Liver (tissue), 9 donors: ENCODE measurements around the gene SLC25A45. TPM values are rescaled to one million over a fixed set of nuclear protein-coding genes. Genes with fewer than 3 reads are reported as not detected.

ENCODE experiments used
- DNase-seq: peaks from one replicate; pipeline ENCODE4 v3.0.0-alpha.2; 2017; ENCODE audit warnings: low spot score
- H3K27ac ChIP-seq, 2 donors: one replicate each; pipeline ENCODE4 v1.7.0; 2013; ENCODE audit warnings: inconsistent platforms in 2 of 2, low read length in 2 of 2, control low read depth in 1 of 2, low read depth in 1 of 2, mild to moderate bottlenecking in 1 of 2
- H3K27me3 ChIP-seq, 4 donors: one replicate each; pipeline versions ENCODE4 v1.6.1 to v1.7.0; 2013; ENCODE audit warnings: low read length in 3 of 4, inconsistent platforms in 1 of 4, mild to moderate bottlenecking in 1 of 4, moderate library complexity in 1 of 4; ENCODE audit not compliant: control insufficient read depth in 4 of 4, insufficient read depth in 4 of 4
- H3K36me3 ChIP-seq, 4 donors: one replicate each; pipeline versions ENCODE4 v1.6.1 to v1.7.0; 2013; ENCODE audit warnings: low read length in 3 of 4, mild to moderate bottlenecking in 3 of 4, low read depth in 1 of 4, moderate library complexity in 1 of 4; ENCODE audit not compliant: control insufficient read depth in 4 of 4, insufficient read depth in 3 of 4
- H3K4me1 ChIP-seq, 4 donors: one replicate each; pipeline versions ENCODE4 v1.6.1 to v1.7.0; 2013; ENCODE audit warnings: low read length in 3 of 4, mild to moderate bottlenecking in 3 of 4, moderate library complexity in 1 of 4; ENCODE audit not compliant: control insufficient read depth in 4 of 4, insufficient read depth in 4 of 4
- H3K4me3 ChIP-seq, 3 donors: one replicate each; pipeline versions ENCODE4 v1.6.1 to v1.7.0; 2013; ENCODE audit warnings: low read length in 3 of 3, control low read depth in 1 of 3, low read depth in 1 of 3, mild to moderate bottlenecking in 1 of 3
- H3K9ac ChIP-seq, 2 donors: one replicate each; pipeline ENCODE4 v1.7.0; 2013; ENCODE audit warnings: low read length in 2 of 2, mild to moderate bottlenecking in 2 of 2, moderate library complexity in 2 of 2, control low read depth in 1 of 2, low read depth in 1 of 2
- H3K9me3 ChIP-seq, 4 donors: one replicate each; pipeline versions ENCODE4 v1.6.1 to v1.7.0; 2013; ENCODE audit warnings: low read length in 3 of 4; ENCODE audit not compliant: control insufficient read depth in 4 of 4
- ATF3 ChIP-seq: IDR thresholded peaks from 2 replicates; pipeline ENCODE4 v1.6.1; 2016; ENCODE audit warnings: antibody characterized with exemption
- EGR1 ChIP-seq, 2 donors: IDR thresholded peaks; 2 replicates each; pipeline ENCODE4 v1.6.1; 2016 to 2018; ENCODE audit warnings: antibody characterized with exemption in 2 of 2, low read depth in 2 of 2
- FOXA1 ChIP-seq: IDR thresholded peaks from 2 replicates; pipeline ENCODE4 v1.6.1; 2016; ENCODE audit warnings: antibody characterized with exemption
- FOXA2 ChIP-seq: IDR thresholded peaks from 2 replicates; pipeline ENCODE4 v1.6.1; 2016; ENCODE audit warnings: antibody characterized with exemption
- GABPA ChIP-seq, 2 donors: IDR thresholded peaks in 1 of 2; conservative IDR thresholded peaks in 1 of 2; 2 replicates each; pipeline ENCODE4 v1.6.1; 2016; ENCODE audit warnings: antibody characterized with exemption in 2 of 2, mild to moderate bottlenecking in 1 of 2, moderate library complexity in 1 of 2
- HNF4A ChIP-seq, 2 donors: conservative IDR thresholded peaks; 2 replicates each; pipeline ENCODE4 v1.6.1; 2016; ENCODE audit warnings: antibody characterized with exemption in 2 of 2, mild to moderate bottlenecking in 2 of 2
- HNF4G ChIP-seq: IDR thresholded peaks from 2 replicates; pipeline ENCODE4 v1.6.1; 2016; ENCODE audit warnings: antibody characterized with exemption
- JUND ChIP-seq, 2 donors: IDR thresholded peaks; 2 replicates each; pipeline ENCODE4 v1.6.1; 2016; ENCODE audit warnings: antibody characterized with exemption in 2 of 2
- NR2F2 ChIP-seq: IDR thresholded peaks from 2 replicates; pipeline ENCODE4 v1.6.1; 2016; ENCODE audit warnings: antibody characterized with exemption
- RAD21 ChIP-seq, 2 donors: IDR thresholded peaks; 2 replicates each; pipeline ENCODE4 v1.6.1; 2016; ENCODE audit warnings: antibody characterized with exemption in 2 of 2, mild to moderate bottlenecking in 2 of 2
- RXRA ChIP-seq, 2 donors: IDR thresholded peaks; 2 replicates each; pipeline ENCODE4 v1.6.1; 2017 to 2018; ENCODE audit warnings: antibody characterized with exemption in 2 of 2, mild to moderate bottlenecking in 1 of 2
- SP1 ChIP-seq: IDR thresholded peaks from 2 replicates; pipeline ENCODE4 v1.6.1; 2018; ENCODE audit warnings: antibody characterized with exemption, mild to moderate bottlenecking
- TAF1 ChIP-seq: conservative IDR thresholded peaks from 2 replicates; pipeline ENCODE4 v1.6.1; 2016; ENCODE audit warnings: antibody characterized with exemption, mild to moderate bottlenecking
- YY1 ChIP-seq: IDR thresholded peaks from 2 replicates; pipeline ENCODE4 v1.6.1; 2016; ENCODE audit warnings: antibody characterized with exemption, mild to moderate bottlenecking
- ZBTB33 ChIP-seq: IDR thresholded peaks from 2 replicates; pipeline ENCODE4 v1.6.1; 2016; ENCODE audit warnings: antibody characterized with exemption
- WGBS: extraction: QIAGEN DNeasy Blood & Tissue Kit; methylation state at CpG from one replicate; pipeline ENCODE4 v1.1.7; 2013; 5-methylcytosine and 5-hydroxymethylcytosine counted together
- polyA plus RNA-seq, 2 donors: library from polyadenylated mRNA; stranded (reverse) in 1 of 2; unstranded in 1 of 2; fragments of 200-250 nt in 1 of 2; fragments of >200 nt in 1 of 2; fragmentation: Nextera tagmentation in 1 of 2; extraction: Ambion mirVana in 1 of 2; gene quantifications; one replicate each; pipeline versions ENCODE4 v1.2.1 to v1.2.3, GENCODE V29; 2013 to 2015
- total RNA-seq, 2 donors: library from RNA; depleted of rRNA; stranded (reverse); fragments of >200 nt; gene quantifications; one replicate each; pipeline ENCODE4 v1.2.3, GENCODE V29; 2014
- TF ChIP-seq, protein P1 (sequence below): IDR thresholded peaks from 2 replicates; pipeline ENCODE4 v1.6.1; 2016; ENCODE audit warnings: antibody characterized with exemption, mild to moderate bottlenecking
- TF ChIP-seq, protein P2 (sequence below): IDR thresholded peaks from 2 replicates; pipeline ENCODE4 v1.6.1; 2016; ENCODE audit warnings: antibody characterized with exemption
- donor health status: healthy.
- donor health status: healthy.
- donor health status: healthy.
- donor health status: healthy.
- donor health status: healthy.

SLC25A45 gene
- total and polyA plus RNA-seq, 4 donors = 4.5 to 6.8 (median 5.3) TPM

DNA sequence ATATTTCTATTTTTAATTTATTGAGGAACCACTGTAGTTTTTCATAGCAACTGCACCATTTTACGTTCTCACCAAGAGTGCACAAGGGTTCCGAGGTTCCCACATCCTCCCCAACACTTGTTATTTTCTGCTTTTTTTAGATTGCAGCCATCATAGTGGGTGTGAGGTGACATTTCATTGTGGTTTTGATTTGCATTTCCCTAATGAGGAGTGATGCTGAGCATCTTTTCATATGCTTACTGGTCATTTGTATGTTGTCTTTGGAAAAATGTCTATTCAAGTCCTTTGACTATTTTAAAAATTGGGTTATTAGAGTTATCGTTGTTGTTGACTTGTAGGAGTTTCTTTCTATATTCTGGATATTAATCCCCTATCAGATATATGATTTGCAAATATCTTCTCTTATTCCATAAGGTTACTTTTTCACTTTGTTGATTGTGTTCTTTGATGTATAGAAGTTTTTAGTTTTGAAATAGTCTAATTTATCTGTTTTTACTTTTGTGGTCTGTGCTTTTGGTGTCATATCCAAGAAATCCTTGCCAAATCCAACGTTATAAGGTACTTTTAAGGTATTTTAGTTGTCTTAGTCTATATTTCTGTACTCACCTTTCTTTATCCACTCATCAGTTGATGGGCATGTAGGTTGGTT is 49.1 kb upstream of the SLC25A45 start:
- TF ChIP-seq RXRA (IDR thresholded peaks at IDR 0.05) = no peak
- peak in 1 of 2 donors; percentile 5 for TF ChIP-seq JUND (IDR thresholded peaks at IDR 0.05)
- peak; percentile 29 for TF ChIP-seq YY1
- H3K27me3 ChIP-seq = no peaks in the 10 kb centered on the region
- peak overlapping the region; percentile 40 to 46 for H3K27ac ChIP-seq
- no peaks in the 10 kb centered on the region for H3K9me3 ChIP-seq
- H3K36me3 ChIP-seq = peaks cover 0 to 13% (median 9%) of the 10 kb centered on the region in 4 donors
- 19% methylated on average over 4 of the region's 4 CpGs for WGBS
- H3K4me3 ChIP-seq = no peak overlapping the region
- DNase-seq = no peak
- peaks cover 0 to 51% (median 23%) of the 10 kb centered on the region in 4 donors for H3K4me1 ChIP-seq
- H3K9ac ChIP-seq = peak overlapping the region in 1 of 2 donors; percentile 30

GRCh38 chr11:65430406-65431217 is 48.2 kb upstream of the SLC25A45 start:
- peaks cover 0 to 12% (median 8%) of the 10 kb centered on the region in 4 donors for H3K36me3 ChIP-seq
- H3K27ac ChIP-seq = peak overlapping the region; percentile 99 to 100
- no peak for TF ChIP-seq FOXA1
- TF ChIP-seq NR2F2 = peak; percentile 1
- TF ChIP-seq JUND (IDR thresholded peaks at IDR 0.05) = peak in 1 of 2 donors; percentile 35
- H3K9ac ChIP-seq = peak overlapping the region; percentile 4 to 51
- 11% methylated on average over 6 of the region's 6 CpGs for WGBS
- DNase-seq = no peak
- H3K4me3 ChIP-seq = peak overlapping the region in 1 of 3 donors; percentile 0
- no peaks in the 10 kb centered on the region for H3K27me3 ChIP-seq
- no peaks in the 10 kb centered on the region for H3K9me3 ChIP-seq
- H3K4me1 ChIP-seq = peaks cover 0 to 48% (median 24%) of the 10 kb centered on the region in 4 donors

DNA sequence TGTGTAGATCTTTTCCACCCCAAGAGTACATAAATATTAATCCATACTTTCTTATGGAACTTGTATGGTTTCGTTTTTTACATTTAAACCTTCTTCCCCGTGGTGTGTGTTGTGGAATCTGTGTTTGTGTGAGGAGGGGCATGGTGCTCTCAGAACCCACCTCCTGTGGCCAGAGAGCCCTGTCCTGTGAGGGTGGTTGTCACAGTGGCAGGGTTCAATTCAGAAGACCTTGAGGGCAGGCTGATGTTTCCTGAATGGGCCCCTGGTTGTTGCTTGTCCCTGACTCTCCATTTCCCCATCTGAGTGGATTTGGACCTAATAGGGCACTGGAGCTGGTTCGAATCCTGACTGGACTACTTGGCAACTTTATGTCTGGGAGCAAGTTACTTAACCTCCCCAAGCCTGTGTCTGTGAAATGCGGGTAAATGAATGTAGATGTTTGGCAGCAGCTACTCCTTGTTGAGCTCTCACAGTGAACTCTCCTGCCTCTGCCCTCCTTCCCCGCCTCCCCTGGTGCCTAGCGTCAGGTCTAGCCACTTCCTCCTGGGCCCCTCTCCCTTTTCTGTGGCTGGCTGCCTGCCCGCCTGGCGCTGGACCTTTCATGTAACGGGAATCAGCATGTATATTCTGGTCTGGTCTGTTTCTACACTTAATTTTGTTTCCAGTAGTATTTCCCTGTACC is 47.4 kb upstream of the SLC25A45 start:
- peak overlapping the region; percentile 51 to 83 for H3K9ac ChIP-seq
- TF ChIP-seq FOXA1 (no peak), GABPA (IDR thresholded peaks at IDR 0.05 in 1 of 2, conservative IDR thresholded peaks at IDR 0.05 in 1 of 2) (no peak), HNF4G (no peak), EGR1 (IDR thresholded peaks at IDR 0.05; ENCODE audit: low read depth in 2 of 2) (peak in 1 of 2 donors; percentile 20), FOXA2 (no peak), YY1 (no peak), RAD21 (IDR thresholded peaks at IDR 0.05) (peak; percentile 5 to 8), HNF4A (conservative IDR thresholded peaks at IDR 0.05) (peak; percentile 13 to 41), TAF1 (no peak), ATF3 (peak; percentile 30), JUND (IDR thresholded peaks at IDR 0.05) (peak in 1 of 2 donors; percentile 72), NR2F2 (peak; percentile 11), SP1 (peak; percentile 50), ZBTB33 (no peak)
- TF ChIP-seq, protein P1, sequence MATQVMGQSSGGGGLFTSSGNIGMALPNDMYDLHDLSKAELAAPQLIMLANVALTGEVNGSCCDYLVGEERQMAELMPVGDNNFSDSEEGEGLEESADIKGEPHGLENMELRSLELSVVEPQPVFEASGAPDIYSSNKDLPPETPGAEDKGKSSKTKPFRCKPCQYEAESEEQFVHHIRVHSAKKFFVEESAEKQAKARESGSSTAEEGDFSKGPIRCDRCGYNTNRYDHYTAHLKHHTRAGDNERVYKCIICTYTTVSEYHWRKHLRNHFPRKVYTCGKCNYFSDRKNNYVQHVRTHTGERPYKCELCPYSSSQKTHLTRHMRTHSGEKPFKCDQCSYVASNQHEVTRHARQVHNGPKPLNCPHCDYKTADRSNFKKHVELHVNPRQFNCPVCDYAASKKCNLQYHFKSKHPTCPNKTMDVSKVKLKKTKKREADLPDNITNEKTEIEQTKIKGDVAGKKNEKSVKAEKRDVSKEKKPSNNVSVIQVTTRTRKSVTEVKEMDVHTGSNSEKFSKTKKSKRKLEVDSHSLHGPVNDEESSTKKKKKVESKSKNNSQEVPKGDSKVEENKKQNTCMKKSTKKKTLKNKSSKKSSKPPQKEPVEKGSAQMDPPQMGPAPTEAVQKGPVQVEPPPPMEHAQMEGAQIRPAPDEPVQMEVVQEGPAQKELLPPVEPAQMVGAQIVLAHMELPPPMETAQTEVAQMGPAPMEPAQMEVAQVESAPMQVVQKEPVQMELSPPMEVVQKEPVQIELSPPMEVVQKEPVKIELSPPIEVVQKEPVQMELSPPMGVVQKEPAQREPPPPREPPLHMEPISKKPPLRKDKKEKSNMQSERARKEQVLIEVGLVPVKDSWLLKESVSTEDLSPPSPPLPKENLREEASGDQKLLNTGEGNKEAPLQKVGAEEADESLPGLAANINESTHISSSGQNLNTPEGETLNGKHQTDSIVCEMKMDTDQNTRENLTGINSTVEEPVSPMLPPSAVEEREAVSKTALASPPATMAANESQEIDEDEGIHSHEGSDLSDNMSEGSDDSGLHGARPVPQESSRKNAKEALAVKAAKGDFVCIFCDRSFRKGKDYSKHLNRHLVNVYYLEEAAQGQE = peak; percentile 13
- TF ChIP-seq, protein P2, sequence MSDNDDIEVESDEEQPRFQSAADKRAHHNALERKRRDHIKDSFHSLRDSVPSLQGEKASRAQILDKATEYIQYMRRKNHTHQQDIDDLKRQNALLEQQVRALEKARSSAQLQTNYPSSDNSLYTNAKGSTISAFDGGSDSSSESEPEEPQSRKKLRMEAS = no peak

More for the DNA sequence above, 47.4 kb upstream of the SLC25A45 start:
- DNase-seq = no peak
- H3K4me3 ChIP-seq = peak overlapping the region in 2 of 3 donors; percentile 0 to 15
- H3K4me1 ChIP-seq = peaks cover 0 to 41% (median 23%) of the 10 kb centered on the region in 4 donors
- H3K9me3 ChIP-seq = no peaks in the 10 kb centered on the region
- H3K36me3 ChIP-seq = peaks cover 0 to 13% (median 4%) of the 10 kb centered on the region in 4 donors
- H3K27ac ChIP-seq = peak overlapping the region; percentile 99 to 100
- WGBS = 3% methylated on average over 9 of the region's 9 CpGs
- no peaks in the 10 kb centered on the region for H3K27me3 ChIP-seq
